HG03432 (cell line): ENCODE measurements around the gene TARS3.

ENCODE experiments used
- ATAC-seq: cut with Tn5 transposase; IDR thresholded peaks from one replicate; pipeline ENCODE4 v1.9.1; 2021; ENCODE audit warnings: mild to moderate bottlenecking, moderate library complexity; ENCODE audit not compliant: unreplicated experiment

Gene TARS3

GRCh38 chr15:101609742-101610610 is 114.3 kb downstream of the TARS3 start:
- no peak for ATAC-seq

DNA sequence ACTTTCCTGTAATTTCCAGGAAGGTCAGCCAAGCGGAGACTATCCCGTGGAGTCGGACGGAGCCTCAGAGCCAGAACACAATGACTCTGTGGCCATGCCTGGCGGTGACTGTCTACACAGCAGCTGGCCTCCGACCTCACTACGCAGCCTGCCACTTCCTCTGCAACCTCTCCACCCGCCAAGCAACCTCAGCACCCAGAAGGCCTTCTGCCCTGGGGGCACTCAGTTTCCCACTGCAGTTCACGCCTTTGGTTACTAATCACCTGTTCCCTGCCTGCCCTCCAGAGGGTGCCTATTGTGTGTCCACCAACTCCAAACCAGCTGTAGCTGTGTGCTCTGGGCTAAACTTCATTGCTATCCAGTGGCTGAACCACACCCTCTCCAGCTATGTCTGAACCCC is 116.1 kb downstream of the TARS3 start:
- no peak for ATAC-seq

DNA sequence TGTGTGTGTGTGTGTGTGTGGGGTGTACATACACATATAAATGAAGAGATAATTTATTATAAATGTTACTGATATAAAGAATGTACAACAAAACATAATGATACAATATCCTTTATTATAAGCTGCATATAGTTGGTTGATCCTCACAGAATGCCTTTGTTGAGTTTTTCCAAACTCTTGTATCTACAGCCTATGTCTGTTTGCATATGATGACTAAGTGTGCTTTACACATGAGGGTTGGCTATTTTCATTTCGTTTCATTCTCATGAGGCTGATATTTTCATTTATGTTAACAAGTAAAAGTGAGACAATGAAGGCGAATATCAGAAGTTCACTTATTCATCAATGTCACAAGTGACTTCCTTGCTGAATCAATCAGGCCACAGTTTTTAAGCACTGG is 117.2 kb downstream of the TARS3 start:
- ATAC-seq, result no peak

GRCh38 chr15:101604124-101604874 is 120.0 kb downstream of the TARS3 start:
- no peak for ATAC-seq
